ENCODE measurements around the gene ATP5PO.
"Not testable (repeated sequence)": the region's sequence is repeated elsewhere in the genome, so short reads cannot be mapped to it uniquely, and the experiment has no call there.

Gene ATP5PO

DNA sequence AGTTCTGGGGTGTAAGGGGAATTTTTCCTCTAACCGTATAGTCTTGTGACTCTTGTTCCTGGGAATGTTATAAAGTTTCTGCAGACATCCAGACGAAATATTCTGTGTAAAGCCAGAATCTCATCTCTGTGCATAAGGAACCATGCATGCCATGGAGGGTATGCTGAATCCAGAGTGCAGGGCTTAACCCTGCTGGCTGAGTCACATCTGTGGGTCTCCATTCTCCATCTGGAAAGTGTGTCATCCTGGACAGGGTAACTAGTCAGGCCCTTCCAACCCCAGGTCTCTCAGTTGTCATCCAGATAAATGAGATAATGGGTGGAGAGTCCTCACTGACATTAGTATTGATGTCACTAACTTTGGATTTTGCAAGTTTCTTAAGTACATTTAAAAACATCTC is 48.8 kb downstream of the ATP5PO start:
- H3K4me3 ChIP-seq (replicated peaks in 1 of 2; ENCODE audit: low read depth in 2 of 2, low read length in 2 of 2), result no peak overlapping the region
- TF ChIP-seq, protein P1, sequence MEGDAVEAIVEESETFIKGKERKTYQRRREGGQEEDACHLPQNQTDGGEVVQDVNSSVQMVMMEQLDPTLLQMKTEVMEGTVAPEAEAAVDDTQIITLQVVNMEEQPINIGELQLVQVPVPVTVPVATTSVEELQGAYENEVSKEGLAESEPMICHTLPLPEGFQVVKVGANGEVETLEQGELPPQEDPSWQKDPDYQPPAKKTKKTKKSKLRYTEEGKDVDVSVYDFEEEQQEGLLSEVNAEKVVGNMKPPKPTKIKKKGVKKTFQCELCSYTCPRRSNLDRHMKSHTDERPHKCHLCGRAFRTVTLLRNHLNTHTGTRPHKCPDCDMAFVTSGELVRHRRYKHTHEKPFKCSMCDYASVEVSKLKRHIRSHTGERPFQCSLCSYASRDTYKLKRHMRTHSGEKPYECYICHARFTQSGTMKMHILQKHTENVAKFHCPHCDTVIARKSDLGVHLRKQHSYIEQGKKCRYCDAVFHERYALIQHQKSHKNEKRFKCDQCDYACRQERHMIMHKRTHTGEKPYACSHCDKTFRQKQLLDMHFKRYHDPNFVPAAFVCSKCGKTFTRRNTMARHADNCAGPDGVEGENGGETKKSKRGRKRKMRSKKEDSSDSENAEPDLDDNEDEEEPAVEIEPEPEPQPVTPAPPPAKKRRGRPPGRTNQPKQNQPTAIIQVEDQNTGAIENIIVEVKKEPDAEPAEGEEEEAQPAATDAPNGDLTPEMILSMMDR (IDR thresholded peaks at IDR 0.05; ENCODE audit: low read depth, low read length), result no peak
- peak in 1 of 2 donors; percentile 15 for DNase-seq (ENCODE audit: low read depth in 2 of 2)

DNA sequence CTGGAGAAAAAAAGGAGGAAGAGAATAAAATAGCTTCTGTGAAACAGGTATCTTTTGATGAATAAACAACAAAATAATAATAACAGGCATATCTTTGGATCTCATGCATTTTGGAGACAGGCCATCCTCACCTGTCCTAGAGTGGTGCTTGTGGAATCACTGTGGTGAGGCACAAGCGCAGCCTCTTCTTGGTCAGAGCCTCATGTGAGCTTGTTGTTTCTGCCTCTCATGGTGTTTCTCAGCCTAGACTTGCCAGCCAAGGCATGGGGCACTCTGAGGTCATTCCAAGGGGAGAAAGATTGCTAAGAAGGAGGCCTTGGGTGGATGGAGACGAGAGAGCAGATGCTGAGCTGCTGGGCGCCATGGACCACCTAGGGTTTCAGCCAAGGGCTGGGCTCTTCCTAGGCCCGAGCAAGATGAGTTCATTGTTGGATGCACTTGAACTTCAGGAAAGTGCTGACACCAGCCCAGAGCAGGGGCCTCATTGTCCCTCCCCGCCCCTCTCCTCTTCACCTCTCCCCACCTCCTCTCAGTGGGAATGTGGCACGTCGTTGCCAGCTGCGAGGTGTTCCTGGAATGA is 49.5 kb downstream of the ATP5PO start:
- DNase-seq (ENCODE audit: low read depth in 2 of 2), result no peak
- TF ChIP-seq, protein P1 (IDR thresholded peaks at IDR 0.05; ENCODE audit: low read depth, low read length), result no peak
- no peak overlapping the region for H3K4me3 ChIP-seq (replicated peaks in 1 of 2; ENCODE audit: low read depth in 2 of 2, low read length in 2 of 2)

DNA sequence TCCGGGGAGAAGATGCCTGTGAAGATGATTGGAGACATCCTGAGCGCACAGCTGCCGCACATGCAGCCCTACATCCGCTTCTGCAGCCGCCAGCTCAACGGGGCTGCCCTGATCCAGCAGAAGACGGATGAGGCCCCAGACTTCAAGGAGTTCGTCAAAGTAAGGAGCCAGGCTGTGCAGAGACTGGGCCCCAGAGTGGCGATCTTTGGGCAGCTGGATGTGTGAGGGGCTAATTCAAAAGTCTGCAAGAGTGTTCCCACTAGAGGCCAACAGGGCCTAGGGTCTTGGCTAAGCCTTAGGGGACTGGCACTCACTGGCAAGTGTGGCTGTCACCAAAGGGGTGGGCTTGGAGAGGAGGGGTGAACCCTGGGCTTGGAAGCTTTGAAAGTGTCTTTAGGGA is 50.4 kb downstream of the ATP5PO start:
- no peak overlapping the region for H3K4me3 ChIP-seq (replicated peaks in 1 of 2; ENCODE audit: low read depth in 2 of 2, low read length in 2 of 2)
- TF ChIP-seq, protein P1 (IDR thresholded peaks at IDR 0.05; ENCODE audit: low read depth, low read length), result no peak
- DNase-seq (ENCODE audit: low read depth in 2 of 2), result no peak

DNA sequence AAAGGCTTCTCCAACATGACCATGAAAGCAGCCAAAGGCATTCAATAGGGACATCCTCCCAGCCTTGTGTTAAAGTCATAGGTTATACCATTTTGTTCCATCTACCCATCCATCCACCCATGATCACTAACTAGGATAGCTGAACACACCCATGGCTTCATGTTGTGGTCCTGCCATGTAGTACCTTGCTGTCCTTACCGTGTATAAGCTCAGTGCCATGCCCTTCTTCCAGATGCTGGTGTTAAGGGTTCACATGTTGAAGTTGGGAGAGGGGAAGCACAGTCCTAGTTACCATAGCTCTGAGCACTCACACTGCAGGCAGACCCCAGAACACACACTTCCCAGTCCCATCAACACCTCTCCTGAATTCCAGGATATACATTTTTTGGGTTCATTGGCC is 51.5 kb downstream of the ATP5PO start:
- no peak overlapping the region for H3K4me3 ChIP-seq (replicated peaks in 1 of 2; ENCODE audit: low read depth in 2 of 2, low read length in 2 of 2)
- DNase-seq (ENCODE audit: low read depth in 2 of 2), result no peak
- TF ChIP-seq, protein P1 (IDR thresholded peaks at IDR 0.05; ENCODE audit: low read depth, low read length), result no peak

DNA sequence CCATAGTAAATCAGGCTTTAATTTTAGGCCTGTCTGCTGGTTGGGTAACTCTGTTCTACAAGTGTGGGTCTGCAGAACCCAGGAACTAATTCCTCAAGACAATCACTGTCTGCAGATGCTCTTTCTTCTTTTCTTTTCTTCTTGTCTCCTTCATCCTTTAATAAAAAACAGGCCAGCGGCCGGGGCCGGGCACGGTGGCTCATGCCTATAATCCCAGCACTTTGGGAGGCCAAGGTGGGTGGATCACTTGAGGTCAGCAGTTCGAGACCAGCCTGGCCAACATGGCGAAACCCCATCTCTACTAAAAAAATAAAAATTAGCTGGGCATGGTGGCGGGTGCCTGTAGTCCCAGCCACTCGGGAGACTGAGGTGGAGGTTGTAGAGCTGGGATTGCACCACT is 52.4 kb downstream of the ATP5PO start:
- not testable (repeated sequence) for DNase-seq (ENCODE audit: low read depth in 2 of 2); H3K4me3 ChIP-seq (replicated peaks in 1 of 2; ENCODE audit: low read depth in 2 of 2, low read length in 2 of 2)

DNA sequence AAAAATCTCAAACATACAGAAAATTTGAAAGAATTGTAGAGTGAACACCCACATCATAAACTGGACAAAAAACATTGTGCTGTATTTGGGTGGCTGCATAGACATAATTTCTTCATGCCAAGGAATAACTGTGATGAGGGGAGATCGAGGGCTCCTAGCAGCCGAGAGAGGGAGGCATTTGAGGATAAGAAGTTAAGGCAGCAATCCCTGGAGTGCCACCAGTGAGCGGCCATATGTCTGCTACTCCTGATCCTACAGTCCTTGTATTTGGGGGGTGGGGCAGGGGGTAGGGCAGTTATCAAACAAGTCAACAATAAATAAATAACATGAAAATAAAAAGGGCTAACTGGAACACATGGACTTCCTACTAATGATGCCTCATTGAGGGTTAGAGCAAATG is 54.5 kb downstream of the ATP5PO start:
- no peak for DNase-seq (ENCODE audit: low read depth in 2 of 2)
- TF ChIP-seq, protein P1 (IDR thresholded peaks at IDR 0.05; ENCODE audit: low read depth, low read length), result no peak
- H3K4me3 ChIP-seq (replicated peaks in 1 of 2; ENCODE audit: low read depth in 2 of 2, low read length in 2 of 2), result no peak overlapping the region

DNA sequence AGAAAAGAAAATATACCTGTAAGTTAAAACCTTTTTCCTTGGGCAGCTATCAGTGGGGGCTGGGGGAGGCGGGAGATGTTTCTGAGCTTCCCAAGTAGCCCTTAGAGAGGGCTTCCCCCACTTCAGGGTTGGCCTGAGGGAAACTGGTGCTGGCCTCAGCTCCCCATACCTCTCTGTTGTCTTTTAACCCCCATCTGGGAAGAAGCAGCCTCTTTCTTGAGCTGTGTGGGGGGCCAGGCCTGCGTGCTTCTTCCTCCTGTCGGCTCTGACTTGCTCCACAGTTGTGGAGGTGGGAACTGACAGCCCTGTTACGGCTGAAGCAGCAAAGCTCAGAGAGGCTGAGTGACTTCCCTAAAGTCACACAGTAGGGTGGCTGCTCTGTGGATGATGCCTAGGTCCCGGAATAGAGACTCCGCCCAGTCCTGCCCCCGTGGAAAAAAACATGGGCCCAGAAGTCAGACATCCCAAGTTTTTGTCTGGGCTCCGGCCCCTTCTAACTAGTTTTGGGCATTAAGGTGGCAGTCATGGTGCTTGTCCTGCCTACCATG is 55.2 kb downstream of the ATP5PO start:
- TF ChIP-seq, protein P1 (IDR thresholded peaks at IDR 0.05; ENCODE audit: low read depth, low read length), result no peak
- DNase-seq (ENCODE audit: low read depth in 2 of 2), result no peak
- H3K4me3 ChIP-seq (replicated peaks in 1 of 2; ENCODE audit: low read depth in 2 of 2, low read length in 2 of 2), result no peak overlapping the region
